Bone marrow (tissue), 2 donors: ENCODE results near the gene NDST1.

Experiments used
- DNase-seq, 2 donors: peaks; one replicate each; lab custom pipeline; 2025; lab: John Stamatoyannopoulos, UW

NDST1 gene

DNA sequence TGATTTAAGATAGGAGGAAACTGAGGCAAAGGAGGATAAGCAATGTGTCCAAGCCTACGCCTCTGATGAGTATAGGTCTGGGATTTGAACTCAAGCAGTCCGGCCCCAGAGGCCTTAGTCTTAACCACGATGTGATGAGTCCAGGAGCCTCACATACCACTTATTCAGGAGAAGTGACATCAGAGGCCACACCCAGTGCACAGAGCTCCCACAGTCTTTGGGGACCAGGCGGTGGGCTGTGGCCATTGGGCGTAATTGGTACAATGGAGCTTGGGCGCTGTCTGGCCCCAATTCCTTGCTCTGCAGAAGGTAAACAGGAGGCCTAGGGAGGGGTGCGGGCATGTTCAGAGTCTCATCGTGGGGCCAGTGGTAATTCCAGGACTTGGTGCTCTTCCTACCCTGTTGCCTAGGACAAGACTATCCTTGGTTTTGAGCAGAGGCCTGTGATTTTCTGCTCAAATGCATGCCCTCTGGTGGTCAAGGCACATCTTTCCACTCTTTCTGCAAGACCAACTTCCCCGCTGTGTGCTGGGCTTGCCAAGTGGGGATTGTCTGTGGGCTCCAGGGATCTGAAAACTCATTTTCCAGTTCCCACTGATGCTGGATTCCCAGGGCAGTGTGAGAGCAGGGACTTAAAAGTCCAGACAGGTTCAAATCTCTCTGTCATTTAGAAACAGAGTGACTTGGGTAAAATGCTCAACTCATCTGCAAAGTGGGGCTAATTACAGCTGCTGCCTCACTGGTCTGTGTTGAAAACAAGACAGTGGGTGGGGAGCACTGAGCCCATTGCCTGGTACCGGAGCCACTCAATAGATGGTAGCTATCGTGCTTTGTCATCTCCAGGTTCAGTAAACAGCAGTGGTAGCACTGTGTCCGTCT, 15.8 kb downstream of the NDST1 start:
- peak in 1 of 2 donors; percentile 16 for DNase-seq

DNA sequence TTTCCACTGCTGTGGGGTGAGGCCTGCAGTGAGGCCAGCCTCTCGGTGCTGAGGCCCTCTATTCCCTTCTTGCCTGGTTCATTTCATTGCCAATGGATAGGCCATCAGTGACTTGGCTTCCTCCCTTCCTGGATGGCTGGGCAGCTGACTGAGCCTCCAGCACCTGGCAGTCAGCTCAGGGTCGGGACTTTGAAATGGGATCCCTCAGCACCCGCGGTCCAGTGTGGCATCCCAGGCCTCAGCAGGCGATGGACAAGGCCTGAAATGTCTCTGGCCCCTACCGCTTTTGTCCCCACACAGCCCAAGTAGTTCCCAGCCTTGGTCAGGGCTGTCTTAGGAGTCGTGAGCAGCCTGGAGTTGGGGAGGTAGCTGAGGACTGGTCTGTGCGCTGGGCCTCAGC, 17.2 kb downstream of the NDST1 start:
- no peak for DNase-seq

DNA sequence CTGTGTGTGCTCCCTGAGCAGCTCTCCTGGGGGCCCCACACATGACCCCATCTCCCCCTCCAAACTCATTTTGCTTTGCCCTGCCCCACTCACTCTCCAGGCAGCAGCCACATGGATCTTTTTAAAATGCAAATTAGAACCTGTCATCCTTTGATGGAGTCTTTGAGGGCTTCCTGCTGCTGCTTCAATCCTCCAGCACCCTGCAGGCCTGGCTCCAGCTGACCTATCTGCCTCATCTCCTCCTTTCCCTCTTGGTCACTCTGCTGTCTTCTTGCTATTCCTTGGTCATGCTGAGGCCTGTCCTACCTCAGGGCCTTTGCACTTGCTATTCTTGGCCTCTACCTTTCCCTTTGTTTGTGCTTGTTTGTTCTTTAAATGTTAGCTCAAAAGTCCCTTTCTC, 17.9 kb downstream of the NDST1 start:
- no peak for DNase-seq

DNA sequence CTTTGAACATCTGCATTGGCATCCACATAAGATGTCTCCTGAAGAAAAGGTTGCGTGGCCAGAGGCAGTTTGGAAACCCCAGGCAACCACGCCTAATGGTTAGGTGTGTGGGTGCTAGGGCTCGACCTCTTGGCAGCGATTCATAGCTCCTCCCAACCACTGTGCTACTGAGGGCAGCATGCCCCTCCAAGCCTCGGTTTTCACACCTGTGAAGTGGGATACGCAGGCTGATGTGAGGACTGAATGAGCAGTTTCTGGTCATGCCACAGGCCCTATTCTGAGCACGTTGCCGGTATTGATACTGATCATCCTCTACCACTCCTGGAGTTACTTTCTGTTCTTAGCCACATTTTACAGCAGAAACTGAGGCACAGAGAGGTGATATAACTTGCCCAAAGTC, 19.1 kb downstream of the NDST1 start:
- no peak for DNase-seq

DNA sequence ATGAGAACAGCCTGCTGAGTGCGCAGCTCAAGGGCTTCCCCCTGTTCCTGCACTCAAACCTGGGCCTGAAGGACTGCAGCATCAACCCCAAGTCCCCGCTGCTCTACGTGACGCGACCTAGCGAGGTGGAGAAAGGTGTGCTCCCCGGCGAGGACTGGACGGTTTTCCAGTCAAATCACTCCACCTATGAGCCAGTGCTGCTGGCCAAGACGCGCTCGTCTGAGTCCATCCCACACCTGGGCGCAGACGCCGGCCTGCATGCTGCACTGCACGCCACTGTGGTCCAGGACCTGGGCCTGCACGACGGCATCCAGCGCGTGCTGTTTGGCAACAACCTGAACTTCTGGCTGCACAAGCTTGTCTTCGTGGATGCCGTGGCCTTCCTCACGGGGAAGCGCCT, 19.9 kb downstream of the NDST1 start:
- no peak for DNase-seq

DNA sequence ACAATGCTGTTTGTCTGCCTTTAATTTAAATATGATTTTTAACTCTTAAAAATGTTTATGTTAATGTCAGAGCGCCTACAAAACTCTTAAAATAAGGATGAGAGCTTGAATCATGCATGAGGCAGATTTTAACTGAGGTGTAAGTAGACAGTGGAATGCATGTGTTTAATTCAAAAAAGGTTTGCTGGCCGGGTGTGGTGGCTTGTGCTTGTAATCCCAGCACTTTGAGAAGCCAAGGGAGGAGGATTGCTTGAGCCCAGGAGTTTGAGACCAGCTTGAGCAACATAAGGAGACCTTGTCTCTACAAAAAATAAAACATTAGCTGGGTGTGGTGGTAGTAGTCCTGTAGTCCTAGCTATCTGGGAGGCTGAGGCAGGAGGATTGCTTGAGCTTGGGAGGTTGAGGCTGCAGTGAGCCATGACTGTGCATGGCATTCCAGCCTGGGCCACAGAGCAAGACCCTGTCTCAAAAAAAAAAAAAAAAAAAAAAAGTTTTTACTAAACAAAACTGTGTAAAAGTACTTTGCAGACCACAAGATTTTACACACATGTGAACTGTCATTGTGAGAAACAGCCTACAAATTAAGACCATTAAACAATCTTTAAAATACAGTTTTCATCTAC, 21.1 kb downstream of the NDST1 start:
- DNase-seq: no peak

DNA sequence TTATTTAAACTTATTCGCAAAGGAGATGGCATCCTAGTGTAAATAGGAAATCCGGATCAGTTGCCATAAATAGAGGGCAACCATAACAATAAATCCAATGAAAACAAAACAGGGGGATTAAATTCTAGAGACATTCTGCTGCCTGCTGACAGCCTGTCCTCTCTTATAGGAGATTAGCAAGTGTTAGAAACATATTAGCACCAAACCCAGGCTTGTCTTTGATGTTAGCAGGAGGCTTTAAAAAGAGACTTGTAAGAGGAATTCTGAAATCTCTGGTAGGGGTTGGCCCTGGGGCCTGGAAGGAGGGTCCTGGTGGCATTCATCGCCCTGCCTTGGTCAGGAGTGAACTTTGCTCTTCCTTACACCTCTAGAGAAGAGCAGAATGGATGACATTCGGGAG, 21.6 kb downstream of the NDST1 start:
- DNase-seq: no peak

DNA sequence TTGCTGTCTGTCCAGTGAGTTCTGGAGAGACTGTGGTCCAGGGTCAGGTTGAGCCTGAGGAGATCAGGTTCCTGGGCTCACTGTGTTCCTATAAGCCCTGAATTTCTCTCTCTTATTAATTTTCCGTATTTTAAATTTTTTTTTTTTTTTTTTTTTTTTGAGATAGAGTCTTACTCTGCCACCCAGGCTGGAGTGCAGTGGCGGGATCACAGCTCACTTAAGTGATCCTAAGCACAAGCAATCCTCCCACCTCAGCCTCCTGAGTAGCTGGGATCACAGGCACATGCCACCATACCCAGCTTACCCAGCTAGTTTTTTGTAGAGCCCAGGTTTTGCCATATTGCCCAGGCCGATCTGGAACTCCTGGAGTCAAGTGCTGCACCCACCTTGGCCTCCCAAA, 22.5 kb downstream of the NDST1 start:
- no peak for DNase-seq

DNA sequence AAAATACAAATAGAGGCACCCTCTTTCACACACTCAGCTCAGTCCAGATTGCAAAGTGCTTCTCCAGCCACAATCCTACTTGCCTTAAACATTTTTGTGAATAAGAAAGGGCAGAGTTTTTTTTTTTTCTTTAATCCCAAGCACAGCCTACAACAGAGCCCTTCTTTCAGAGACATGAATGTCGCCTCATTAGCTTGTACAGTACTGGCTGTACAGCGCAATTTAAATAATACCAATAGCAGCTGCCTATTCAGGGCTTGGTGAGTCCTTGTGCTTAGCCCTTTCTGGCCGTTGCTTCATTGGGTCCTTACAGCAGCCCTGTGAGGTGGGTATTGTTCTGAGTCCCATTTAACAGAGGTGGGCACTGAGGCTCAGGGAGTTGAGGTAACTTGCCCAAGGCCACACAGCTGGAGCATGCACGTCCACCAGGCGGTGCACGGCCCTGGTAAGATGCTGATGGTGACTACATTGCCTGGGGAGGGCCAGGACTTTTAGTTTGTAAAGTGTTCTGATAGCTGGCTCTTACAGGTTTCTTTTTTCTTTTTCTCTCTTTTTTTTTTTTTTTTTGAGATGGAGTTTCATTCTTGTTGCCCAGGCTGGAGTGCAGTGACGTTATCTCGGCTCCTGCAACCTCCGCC, 23.1 kb downstream of the NDST1 start:
- no peak for DNase-seq

DNA sequence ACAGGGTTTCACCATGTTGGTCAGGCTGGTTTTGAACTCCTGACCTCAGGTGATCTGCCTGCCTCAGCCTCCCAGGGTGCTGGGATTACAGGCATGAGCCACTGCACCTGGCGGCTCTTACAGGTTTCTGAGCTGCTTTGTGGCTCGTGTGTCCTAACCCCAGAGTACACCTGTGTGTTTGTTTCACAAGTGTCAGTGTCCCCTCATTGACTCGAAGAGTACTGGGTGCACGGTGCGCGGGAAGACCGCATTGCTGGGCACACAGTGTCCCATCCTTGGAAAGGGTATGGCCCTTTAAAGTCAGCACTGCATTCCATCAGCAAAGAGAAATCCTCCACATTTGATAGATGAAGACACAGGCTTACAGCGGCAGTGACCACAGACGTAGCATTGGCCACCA, 23.8 kb downstream of the NDST1 start:
- no peak for DNase-seq

DNA sequence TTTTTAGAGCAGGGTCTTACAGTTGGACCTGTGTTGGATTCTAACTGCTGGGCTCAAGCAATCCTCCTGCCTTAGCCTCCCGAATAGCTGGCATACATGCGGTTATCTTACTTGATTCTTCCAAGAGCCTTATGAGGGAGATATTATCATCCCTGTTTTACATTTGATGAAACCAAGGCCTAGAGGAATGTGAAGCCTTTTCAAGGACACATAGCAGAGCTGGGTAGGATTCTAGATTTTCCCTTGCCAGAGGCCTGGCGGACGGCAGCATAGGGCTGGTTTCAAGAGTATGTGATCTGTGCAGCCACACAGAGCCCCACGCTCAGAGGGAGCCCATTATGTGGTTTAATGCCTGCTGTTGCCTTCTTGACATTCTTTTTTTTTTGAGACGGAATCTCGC, 24.2 kb downstream of the NDST1 start:
- no peak for DNase-seq

DNA sequence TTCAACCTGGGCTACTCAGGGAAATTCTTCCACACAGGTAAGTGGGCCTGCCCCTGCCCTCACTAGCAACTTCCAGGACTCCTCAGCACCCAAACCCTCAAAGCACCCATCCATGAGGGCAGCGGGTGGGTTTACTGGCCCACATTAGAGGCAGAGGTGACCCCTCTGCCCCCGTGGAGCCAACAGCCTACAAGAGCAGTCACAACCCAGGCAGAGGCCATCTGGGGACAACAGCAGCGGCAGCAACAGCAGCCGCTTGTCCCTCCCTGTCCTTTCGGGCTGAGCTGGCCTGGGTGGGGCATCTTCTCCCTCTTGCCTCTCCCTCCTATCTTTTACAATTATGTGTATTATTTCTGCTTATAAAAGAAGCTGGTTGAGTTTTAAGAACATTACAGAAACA, 25.1 kb downstream of the NDST1 start:
- no peak for DNase-seq

DNA sequence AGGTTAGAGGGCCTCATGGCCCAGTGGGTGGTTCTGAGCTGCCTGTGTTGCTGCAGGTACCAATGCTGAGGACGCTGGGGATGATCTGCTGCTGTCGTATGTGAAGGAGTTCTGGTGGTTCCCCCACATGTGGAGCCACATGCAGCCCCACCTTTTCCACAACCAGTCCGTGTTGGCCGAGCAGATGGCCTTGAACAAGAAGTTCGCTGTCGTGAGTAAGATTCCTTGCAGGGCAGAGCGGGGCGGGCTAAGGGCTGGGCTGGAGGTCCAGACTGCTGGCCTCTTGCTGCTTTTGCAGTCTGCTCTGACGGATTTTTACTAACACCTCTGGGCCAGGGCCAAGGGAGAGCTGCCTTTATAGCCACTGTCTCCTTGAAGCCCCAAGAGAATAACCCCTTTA, 26.9 kb downstream of the NDST1 start:
- DNase-seq: no peak

DNA sequence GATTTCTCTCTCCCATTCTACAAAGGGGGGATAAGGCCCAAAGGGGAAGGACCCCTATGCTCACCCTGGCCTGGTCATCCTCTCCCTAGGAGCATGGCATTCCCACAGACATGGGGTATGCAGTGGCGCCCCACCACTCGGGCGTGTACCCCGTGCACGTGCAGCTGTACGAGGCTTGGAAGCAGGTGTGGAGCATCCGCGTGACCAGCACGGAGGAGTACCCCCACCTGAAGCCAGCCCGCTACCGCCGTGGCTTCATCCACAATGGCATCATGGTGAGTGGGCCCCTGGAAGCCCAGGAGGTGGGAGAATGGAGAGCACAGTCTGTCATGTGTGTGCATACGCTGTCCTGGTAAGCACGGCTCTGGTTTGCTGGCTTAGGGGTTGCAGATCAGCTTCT, 27.7 kb downstream of the NDST1 start:
- no peak for DNase-seq

DNA sequence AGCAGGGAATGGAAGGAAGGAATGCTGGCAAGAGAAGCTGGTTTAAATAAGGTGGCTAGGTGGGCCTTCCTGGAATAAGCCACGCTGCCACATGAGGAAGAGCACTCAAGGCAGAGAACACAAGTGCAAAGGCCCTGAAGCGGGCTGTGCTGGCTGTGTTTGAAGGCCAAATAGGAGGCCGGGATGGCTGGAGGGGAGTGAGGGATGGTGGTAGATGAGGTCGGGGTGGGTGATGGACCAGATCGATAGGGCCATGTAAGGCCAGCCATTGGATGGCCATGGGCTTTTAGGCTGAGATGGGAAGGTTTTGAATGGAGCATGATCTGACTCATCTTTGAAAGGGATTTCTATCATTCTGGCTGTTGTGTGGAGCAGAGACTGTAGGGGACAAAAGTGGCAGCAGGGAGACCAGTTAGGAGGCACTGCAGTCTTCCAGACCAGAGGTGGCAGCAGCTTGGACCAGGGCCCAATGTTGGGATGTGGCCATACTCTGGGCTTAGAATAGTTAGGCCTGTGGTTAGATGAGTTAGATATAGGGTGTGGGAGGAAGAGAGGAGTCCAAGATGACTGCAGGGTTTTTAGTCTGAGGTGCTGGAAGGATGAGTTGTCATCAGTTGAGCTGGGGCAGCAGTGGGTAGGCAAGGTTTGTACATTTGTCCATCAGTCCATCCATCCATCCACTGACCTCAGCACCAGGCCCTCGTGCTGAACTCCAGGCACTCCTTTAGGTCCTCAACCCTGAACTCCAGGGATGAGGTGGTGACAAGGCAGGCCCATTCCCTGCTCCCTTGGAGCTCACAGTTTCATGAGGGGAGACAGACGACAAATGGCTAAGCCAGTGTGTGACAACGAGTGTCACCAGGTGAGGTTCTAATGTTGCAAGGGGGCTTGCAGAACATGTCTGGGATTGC, 30.3 kb downstream of the NDST1 start:
- no peak for DNase-seq

DNA sequence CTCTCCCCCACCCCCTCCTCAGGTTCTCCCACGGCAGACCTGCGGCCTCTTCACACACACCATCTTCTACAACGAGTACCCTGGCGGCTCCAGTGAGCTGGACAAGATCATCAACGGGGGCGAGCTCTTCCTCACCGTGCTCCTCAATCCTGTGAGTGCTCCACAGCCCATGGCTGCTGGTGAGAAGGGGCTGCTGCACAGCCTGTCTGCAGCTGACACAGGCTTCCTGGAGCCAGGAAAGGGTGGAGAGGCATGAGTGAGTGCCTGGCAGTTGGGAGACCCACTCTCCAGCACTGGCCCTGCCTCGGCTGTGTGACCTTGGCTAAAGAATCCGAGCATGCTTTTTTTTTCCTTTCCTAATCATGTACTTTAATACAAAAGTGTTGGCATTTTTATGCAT, 31.3 kb downstream of the NDST1 start:
- no peak for DNase-seq

DNA sequence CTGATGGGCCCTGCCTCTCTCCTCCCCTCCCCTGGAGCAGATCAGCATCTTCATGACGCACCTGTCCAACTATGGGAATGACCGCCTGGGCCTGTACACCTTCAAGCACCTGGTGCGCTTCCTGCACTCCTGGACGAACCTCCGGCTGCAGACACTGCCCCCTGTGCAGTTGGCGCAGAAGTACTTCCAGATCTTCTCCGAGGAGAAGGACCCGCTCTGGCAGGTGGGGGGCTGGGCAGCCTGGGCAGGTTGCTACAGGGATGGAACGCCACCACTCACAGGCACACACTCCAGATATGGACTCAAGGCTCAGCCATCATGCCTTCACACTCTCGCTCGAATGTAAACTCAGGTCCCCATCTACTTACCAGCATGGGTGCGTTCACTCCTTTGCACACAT, 32.1 kb downstream of the NDST1 start:
- no peak for DNase-seq

DNA sequence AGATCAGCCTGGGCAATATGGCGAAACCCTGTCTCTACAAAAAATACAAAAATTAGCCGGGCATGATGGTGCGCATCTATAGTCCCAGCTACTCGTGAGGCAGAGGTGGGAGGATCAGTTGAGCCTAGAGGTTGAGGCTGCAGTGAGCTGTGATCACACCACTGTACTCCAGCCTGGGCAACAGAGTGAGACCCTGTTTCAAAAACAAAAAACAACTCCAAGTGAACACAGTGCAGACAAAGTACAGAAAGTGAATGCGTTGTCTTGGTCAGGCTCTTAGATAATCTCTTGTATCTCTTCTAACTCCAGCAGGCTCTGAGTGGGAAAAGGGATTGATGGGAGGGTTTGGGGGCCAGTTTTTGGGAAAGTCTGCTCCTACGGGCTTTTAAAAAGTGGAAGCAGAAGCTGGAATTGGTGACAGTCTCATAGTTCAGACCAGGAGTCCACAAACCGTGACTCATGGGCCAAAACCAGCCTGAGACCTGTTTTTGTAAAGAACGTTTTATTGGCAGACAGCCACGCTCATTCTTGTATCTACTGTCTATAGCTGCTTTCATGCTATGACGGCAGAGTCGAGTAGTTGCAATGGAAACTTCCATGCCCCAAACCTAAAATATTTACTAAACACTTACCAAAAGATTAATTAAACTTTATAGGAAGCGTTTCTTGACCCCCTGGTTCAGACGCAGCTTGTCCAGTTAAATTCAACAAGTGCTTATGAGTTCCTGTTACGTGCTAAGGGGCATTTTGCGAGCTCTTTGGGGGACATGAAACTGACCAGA, 32.9 kb downstream of the NDST1 start:
- no peak for DNase-seq

DNA sequence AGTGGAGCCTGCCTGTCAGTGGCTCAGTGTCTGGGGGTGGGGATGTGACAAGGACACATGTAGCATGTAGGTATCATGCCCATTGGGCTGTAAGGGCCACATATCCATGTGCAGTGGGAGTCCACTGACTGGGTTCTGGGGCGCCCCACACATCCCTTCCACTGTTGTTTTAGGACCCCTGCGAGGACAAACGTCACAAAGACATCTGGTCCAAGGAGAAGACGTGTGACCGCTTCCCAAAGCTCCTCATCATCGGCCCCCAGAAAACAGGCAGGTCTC, 33.4 kb downstream of the NDST1 start:
- no peak for DNase-seq

DNA sequence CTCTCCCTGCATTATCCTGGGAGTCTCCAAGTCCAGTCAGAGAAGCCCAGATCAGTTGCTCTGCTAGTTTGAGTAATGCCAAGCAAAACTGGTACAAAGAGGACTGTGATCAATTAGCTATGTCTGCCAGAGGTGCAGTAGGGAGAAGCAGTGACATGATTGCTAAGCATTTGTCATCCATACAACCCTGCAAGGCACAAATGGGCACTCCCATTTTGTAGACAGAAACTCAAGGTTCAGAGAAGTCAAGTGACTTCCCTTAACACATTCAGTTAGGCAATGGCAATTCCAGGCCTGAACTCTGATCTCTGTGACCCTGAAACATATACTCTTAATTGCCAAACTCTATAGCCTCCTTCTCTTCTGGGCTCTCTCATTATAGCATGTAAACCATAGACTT, 34.0 kb downstream of the NDST1 start:
- DNase-seq: no peak

DNA sequence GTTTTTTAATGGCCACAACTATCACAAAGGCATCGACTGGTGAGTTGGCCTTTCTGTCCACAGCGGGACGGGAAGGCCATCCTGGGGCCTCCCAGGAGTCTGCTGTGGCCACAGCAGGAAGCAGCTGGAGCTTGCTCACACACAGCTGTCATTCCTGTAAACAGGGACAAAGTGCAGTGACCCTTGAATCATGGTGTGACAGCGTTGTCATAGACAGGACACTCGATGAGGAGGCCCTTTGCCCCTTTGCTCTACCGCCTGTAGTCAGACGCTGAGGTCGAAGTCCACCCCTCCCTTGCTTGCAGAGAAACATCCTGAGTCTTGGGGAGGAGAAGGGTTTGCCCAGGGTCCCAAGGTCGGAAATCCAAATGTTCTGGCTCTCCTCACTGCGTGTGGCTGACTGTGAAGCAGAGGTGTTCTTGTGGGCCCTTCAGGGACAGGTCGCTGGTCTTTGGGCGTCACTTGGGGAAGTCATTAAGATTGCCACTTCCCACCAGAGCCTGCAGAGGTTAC, 35.1 kb downstream of the NDST1 start:
- no peak for DNase-seq
